ENCODE measurements around the gene SNF8.

The SNF8 gene

DNA sequence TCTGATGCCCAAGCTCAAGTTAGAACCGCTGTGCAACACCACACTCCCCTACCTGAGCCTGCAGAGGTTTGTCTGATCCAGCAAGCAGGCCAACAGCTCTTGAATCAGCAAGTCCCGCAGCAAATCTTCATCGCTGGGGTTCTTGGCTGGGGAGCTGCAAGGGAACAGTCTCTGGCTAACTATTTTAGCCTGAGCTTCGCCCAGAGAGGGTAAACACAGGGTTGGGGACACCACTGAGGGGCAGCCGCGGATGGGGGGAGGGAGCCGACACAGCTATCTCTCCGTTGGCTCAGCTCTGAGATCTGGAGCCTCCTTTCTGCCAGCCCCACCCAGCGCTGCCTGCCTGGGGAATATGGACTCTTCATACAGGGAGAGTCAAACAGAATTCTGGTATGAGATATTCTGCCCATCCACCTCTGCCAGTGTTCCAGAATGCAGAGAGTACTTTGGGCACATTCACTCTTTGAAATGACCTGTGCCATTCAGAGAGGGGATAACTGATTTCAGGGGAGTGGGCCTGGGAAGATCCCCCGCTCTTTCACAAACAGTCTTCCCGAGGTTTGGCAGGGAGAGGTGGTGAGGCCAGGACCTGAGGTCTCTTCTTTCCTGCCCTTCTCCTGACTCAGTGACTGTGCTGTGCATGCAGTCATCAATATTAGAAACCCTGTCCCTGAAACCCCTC lies 16.3 kb upstream of the SNF8 start:
- peak; percentile 82 for ATAC-seq
- TF ChIP-seq SNAI2 (CRISPR knock-in tag; IDR thresholded peaks at IDR 0.05) (no peak), GLIS3 (CRISPR knock-in tag; IDR thresholded peaks at IDR 0.05) (no peak), ZFP3 (CRISPR knock-in tag; IDR thresholded peaks at IDR 0.05) (no peak), PPARA (CRISPR knock-in tag; IDR thresholded peaks at IDR 0.05; ENCODE audit: borderline replicate concordance) (no peak), RARB (CRISPR knock-in tag; IDR thresholded peaks at IDR 0.05) (no peak), ZNF8 (CRISPR knock-in tag; IDR thresholded peaks at IDR 0.05) (no peak), ARNTL (CRISPR knock-in tag; IDR thresholded peaks at IDR 0.05; ENCODE audit: borderline replicate concordance, low read depth) (no peak)
- TF ChIP-seq, protein P1, sequence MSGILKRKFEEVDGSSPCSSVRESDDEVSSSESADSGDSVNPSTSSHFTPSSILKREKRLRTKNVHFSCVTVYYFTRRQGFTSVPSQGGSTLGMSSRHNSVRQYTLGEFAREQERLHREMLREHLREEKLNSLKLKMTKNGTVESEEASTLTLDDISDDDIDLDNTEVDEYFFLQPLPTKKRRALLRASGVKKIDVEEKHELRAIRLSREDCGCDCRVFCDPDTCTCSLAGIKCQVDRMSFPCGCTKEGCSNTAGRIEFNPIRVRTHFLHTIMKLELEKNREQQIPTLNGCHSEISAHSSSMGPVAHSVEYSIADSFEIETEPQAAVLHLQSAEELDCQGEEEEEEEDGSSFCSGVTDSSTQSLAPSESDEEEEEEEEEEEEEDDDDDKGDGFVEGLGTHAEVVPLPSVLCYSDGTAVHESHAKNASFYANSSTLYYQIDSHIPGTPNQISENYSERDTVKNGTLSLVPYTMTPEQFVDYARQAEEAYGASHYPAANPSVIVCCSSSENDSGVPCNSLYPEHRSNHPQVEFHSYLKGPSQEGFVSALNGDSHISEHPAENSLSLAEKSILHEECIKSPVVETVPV (CRISPR knock-in tag; IDR thresholded peaks at IDR 0.05), result no peak

DNA sequence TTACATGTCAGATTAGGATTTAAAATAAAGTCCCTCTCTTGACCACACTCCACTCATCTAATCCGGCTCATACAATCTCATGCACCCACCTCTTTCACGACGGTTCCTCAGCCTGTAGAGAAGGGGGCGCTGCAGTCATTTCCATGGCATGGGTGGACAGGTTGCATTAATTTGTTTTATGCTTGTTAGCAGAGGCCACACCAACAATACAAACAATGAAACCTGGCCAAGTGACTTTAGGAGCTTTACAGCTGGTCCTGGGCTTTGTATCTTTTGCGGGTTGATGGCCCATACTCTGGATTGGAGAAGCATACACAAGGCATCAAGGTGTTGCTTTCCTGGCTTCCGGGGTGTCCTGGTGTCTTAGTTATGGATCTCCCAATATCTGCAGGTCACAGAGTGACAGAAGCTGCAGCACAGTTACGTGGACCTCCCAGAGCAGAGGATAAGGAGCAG lies 9.7 kb upstream of the SNF8 start:
- ATAC-seq, result peak; percentile 94
- TF ChIP-seq, protein P2, sequence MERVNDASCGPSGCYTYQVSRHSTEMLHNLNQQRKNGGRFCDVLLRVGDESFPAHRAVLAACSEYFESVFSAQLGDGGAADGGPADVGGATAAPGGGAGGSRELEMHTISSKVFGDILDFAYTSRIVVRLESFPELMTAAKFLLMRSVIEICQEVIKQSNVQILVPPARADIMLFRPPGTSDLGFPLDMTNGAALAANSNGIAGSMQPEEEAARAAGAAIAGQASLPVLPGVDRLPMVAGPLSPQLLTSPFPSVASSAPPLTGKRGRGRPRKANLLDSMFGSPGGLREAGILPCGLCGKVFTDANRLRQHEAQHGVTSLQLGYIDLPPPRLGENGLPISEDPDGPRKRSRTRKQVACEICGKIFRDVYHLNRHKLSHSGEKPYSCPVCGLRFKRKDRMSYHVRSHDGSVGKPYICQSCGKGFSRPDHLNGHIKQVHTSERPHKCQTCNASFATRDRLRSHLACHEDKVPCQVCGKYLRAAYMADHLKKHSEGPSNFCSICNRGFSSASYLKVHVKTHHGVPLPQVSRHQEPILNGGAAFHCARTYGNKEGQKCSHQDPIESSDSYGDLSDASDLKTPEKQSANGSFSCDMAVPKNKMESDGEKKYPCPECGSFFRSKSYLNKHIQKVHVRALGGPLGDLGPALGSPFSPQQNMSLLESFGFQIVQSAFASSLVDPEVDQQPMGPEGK (CRISPR knock-in tag; IDR thresholded peaks at IDR 0.05; ENCODE audit: borderline replicate concordance), result no peak
- TF ChIP-seq ZNF565 (CRISPR knock-in tag; conservative IDR thresholded peaks at IDR 0.05; ENCODE audit: low read depth) (no peak), PPARA (CRISPR knock-in tag; IDR thresholded peaks at IDR 0.05; ENCODE audit: borderline replicate concordance) (no peak), ZNF70 (CRISPR knock-in tag; IDR thresholded peaks at IDR 0.05) (no peak), BACH2 (CRISPR knock-in tag; IDR thresholded peaks at IDR 0.05; ENCODE audit: borderline replicate concordance) (no peak), ARNTL (CRISPR knock-in tag; IDR thresholded peaks at IDR 0.05; ENCODE audit: borderline replicate concordance, low read depth) (no peak), ZNF8 (CRISPR knock-in tag; IDR thresholded peaks at IDR 0.05) (no peak)

DNA sequence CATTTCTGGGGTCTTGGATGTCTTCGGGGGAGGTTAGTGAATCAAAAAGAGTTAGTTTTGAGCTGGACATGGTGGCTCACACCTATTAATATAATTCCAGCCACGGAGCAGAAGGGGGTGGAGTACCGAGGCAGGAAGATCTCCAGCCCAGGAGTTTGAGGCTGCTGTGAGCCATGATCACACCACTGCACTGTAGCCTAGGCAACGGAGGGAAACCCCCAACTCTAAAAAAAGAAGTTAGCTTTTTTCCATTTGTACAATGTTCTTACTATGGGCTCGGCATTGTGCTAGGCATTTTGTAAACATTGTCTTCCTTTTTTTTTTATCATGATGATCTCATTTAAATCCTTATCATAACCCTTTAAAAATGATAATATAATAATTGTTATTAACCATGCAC lies 8.3 kb upstream of the SNF8 start:
- peak; percentile 43 for ATAC-seq
- TF ChIP-seq ZNF565 (CRISPR knock-in tag; conservative IDR thresholded peaks at IDR 0.05; ENCODE audit: low read depth) (no peak), ARNTL (CRISPR knock-in tag; IDR thresholded peaks at IDR 0.05; ENCODE audit: borderline replicate concordance, low read depth) (no peak), CREB5 (CRISPR knock-in tag; IDR thresholded peaks at IDR 0.05; ENCODE audit: low read depth) (no peak), ZFP3 (CRISPR knock-in tag; IDR thresholded peaks at IDR 0.05) (no peak), GLIS3 (CRISPR knock-in tag; IDR thresholded peaks at IDR 0.05) (no peak)
- TF ChIP-seq, protein P3, sequence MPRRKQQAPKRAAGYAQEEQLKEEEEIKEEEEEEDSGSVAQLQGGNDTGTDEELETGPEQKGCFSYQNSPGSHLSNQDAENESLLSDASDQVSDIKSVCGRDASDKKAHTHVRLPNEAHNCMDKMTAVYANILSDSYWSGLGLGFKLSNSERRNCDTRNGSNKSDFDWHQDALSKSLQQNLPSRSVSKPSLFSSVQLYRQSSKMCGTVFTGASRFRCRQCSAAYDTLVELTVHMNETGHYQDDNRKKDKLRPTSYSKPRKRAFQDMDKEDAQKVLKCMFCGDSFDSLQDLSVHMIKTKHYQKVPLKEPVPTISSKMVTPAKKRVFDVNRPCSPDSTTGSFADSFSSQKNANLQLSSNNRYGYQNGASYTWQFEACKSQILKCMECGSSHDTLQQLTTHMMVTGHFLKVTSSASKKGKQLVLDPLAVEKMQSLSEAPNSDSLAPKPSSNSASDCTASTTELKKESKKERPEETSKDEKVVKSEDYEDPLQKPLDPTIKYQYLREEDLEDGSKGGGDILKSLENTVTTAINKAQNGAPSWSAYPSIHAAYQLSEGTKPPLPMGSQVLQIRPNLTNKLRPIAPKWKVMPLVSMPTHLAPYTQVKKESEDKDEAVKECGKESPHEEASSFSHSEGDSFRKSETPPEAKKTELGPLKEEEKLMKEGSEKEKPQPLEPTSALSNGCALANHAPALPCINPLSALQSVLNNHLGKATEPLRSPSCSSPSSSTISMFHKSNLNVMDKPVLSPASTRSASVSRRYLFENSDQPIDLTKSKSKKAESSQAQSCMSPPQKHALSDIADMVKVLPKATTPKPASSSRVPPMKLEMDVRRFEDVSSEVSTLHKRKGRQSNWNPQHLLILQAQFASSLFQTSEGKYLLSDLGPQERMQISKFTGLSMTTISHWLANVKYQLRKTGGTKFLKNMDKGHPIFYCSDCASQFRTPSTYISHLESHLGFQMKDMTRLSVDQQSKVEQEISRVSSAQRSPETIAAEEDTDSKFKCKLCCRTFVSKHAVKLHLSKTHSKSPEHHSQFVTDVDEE (CRISPR knock-in tag; IDR thresholded peaks at IDR 0.05), result no peak

DNA sequence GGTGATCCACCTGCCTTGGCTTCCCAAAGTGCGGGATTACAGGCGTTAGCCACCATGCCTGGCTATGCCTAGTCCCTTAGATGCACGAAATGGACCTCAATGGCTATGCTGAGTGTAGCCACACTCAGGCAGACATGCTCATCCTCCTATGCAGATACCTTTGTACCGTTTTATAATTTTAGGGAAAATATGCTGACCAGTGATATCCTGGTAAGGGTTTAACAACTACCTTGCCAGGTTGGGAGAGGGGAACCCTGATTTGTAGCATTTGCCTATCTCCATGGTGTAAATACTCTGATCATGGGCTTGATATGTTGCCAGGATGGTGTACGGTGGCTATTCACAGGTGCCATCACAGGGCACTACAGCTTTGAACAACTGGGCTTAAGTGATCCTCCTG lies 6.9 kb upstream of the SNF8 start:
- ATAC-seq, result no peak
- TF ChIP-seq ESRRG (CRISPR knock-in tag; IDR thresholded peaks at IDR 0.05) (no peak), ZNF70 (CRISPR knock-in tag; IDR thresholded peaks at IDR 0.05) (no peak), ARNTL (CRISPR knock-in tag; IDR thresholded peaks at IDR 0.05; ENCODE audit: borderline replicate concordance, low read depth) (no peak), OSR1 (CRISPR knock-in tag; IDR thresholded peaks at IDR 0.05) (no peak), GLIS3 (CRISPR knock-in tag; IDR thresholded peaks at IDR 0.05) (no peak), POU6F1 (CRISPR knock-in tag; IDR thresholded peaks at IDR 0.05; ENCODE audit: borderline replicate concordance, low read depth) (no peak), ISL1 (CRISPR knock-in tag; IDR thresholded peaks at IDR 0.05) (no peak), RARB (CRISPR knock-in tag; IDR thresholded peaks at IDR 0.05) (no peak), ZC3H10 (CRISPR knock-in tag; IDR thresholded peaks at IDR 0.05) (no peak), ZNF565 (CRISPR knock-in tag; conservative IDR thresholded peaks at IDR 0.05; ENCODE audit: low read depth) (no peak), TOX (CRISPR knock-in tag; IDR thresholded peaks at IDR 0.05; ENCODE audit: borderline replicate concordance) (no peak), SNAI2 (CRISPR knock-in tag; IDR thresholded peaks at IDR 0.05) (no peak), ZNF8 (CRISPR knock-in tag; IDR thresholded peaks at IDR 0.05) (no peak)
- TF ChIP-seq, protein P3 (CRISPR knock-in tag; IDR thresholded peaks at IDR 0.05), result no peak
- TF ChIP-seq, protein P1 (CRISPR knock-in tag; IDR thresholded peaks at IDR 0.05), result no peak

Measured in SK-N-SH treated with all-trans-retinoic acid at 6 μM for 48 hours (cell line).